Esophagus muscularis mucosa (tissue), 3 donors: Measurements from ENCODE around the gene MAP4K1.

Experiments
- CTCF ChIP-seq, 3 experiments: fragments of 200-600 bp in 2 of 3; fragments of 450-650 bp in 1 of 3; sonication (generic) in 2 of 3; IDR thresholded peaks; one replicate each; pipeline ENCODE4 v1.5.1; 2017 to 2019; ENCODE audit warnings: antibody characterized with exemption in 3 of 3, mild to moderate bottlenecking in 2 of 3, moderate library complexity in 1 of 3
- POLR2A ChIP-seq: fragments of 450-650 bp; IDR thresholded peaks from one replicate; pipeline ENCODE4 v1.6.1; 2017; ENCODE audit warnings: antibody characterized with exemption, moderate library complexity, mild to moderate bottlenecking, low read depth

GRCh38 chr19:38557205-38557799, 60.5 kb downstream of the MAP4K1 start:
- TF ChIP-seq CTCF (IDR thresholded peaks at IDR 0.05), result no peak
- no peak for TF ChIP-seq POLR2A
